GM23248 (cell line): ENCODE results near the gene AKT3.

Source experiments
- EZH2 ChIP-seq: fragments of 200-600 bp; sonication (generic); IDR thresholded peaks from 2 replicates; pipeline ENCODE4 v1.6.1; 2018; ENCODE audit warnings: antibody characterized with exemption, mild to moderate bottlenecking; ENCODE audit not compliant: insufficient read depth, poor library complexity, severe bottlenecking
- EZH2phosphoT487 ChIP-seq: fragments of 200-600 bp; sonication (generic); IDR thresholded peaks from 2 replicates; pipeline ENCODE4 v1.6.1; 2018; ENCODE audit warnings: antibody characterized with exemption, moderate library complexity, mild to moderate bottlenecking, low read depth; ENCODE audit not compliant: insufficient read depth

- TF ChIP-seq EZH2phosphoT487: no peak
- no peak for TF ChIP-seq EZH2
Measured at GRCh38 chr1:243438815-243439214, 411.2 kb downstream of the AKT3 start.
